ENCODE results near the gene ATP2A1.
A peak's percentile ranks its signal among the peaks of the same experiment; 100 is the strongest.
"Not testable (repeated sequence)": the region's sequence is repeated elsewhere in the genome, so short reads cannot be mapped to it uniquely, and the experiment has no call there.

Gene ATP2A1

DNA sequence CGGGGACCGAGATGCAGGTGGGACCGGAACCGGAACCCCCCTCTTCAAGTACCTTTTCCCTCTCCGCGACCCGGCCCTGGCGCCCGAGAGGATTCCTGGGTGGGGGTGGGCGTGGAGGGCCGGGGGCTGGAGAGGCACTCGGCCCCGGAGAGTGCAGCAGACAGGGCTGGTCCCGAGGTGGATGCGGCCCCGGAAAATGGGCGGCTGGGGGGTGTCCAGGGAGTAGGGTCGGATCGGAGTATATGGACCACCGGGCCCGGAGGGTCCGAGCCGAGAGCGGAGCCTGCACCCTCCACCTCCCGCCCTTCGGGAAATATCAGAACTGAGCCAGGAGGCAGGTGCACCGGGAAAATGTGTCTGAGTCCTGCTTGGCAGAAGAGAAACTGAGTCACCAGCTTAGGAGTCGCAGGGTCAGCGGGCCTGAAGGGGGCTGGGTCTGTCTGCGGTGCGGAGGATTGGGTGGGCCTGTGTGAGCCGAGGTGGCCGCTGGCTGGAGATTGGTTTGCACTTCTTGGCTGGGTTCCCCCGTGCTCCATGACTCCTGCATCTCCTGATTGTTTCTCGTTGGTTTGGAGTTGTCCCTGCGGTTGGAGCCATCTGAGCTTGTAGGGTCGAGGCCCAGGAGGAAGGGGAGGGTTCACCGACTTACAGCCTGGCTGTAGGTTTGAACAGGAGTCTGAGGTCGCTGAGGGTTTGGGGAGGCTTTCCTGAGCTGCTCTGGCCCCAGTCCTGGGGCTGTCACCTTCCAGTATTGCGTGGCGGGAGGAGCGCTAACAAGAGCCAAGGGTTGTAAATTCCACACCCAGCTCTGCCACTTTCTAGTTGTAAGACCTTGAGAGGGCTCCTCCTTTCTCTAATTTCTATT, 14.1 kb upstream of the ATP2A1 start:
- DNase-seq, result peak in 1 of 2 donors; percentile 35

- no peak for DNase-seq
Observed at GRCh38 chr16:28865001-28865688, 13.1 kb upstream of the ATP2A1 start.

DNA sequence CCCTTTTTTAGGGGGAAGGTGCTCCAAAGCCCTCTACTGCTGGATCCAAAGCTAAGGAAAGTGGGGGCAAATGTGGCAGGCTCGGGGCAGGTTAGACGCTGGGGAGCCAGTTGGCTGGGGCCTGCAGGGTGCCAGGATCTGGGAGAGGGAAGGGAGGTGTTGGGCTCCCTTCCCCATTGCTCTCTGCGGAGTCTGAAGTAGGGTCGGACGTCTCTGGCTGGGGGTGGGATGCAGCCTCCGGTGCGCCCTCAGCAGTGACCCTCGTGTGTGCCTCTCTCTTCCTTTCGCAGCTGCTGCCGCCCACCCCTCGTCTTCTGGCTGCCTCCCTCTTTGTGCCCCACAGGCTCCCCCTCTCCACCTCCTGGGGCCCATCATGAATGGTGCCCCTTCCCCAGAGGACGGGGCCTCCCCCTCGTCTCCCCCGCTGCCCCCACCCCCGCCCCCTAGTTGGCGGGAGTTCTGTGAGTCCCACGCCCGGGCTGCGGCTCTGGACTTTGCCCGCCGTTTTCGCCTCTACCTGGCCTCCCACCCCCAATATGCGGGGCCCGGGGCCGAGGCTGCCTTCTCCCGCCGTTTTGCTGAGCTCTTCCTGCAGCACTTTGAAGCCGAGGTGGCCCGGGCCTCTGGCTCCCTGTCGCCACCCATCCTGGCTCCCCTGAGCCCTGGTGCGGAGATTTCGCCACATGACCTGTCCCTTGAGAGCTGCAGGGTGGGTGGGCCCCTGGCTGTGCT, 12.4 kb upstream of the ATP2A1 start:
- DNase-seq, result no peak

- DNase-seq, result no peak
Observed at GRCh38 chr16:28866454-28866804, 11.9 kb upstream of the ATP2A1 start.

GRCh38 chr16:28867241-28867640, 11.0 kb upstream of the ATP2A1 start:
- no peak for DNase-seq

- not testable (repeated sequence) for DNase-seq
Observed at GRCh38 chr16:28867646-28868045, 10.6 kb upstream of the ATP2A1 start.

DNA sequence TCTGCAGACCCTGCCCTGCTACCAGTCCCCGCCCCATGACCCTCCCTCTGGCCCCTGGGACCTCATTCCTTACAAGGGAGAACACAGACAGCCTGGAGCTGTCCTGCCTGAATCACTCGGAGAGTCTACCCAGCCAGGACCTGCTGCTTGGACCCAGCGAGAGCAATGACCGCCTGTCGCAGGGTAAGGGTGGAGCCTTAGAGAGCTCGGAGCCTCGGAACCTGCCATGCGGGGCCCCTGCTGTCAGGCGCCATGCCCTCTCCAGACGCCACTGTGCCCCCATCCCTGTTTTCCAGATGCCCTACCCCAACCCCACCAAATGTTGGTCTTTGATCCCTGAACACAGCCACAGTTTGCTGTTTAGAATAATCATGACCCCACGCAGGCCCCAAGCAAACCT, 9.1 kb upstream of the ATP2A1 start:
- DNase-seq, result no peak

DNA sequence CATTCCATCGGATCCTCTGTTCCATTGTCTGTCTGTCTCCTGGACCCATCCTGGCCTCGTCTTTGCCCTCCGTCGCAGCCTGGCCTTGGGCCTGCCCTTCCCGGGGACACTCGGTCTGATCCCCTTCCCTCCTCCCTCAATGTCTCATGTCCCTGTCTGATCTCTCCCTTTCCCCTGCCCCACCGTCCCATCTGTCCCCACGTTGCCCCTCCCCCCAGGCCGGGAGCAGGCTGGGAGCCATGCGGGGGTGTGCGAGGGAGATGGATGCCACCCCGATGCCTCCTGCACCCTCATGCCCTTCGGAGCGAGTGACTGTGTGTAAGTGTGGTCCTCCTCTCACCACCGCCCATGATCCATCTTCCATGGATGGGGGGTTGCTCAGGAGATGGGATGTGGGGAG, 5.3 kb upstream of the ATP2A1 start:
- DNase-seq, result no peak

DNA sequence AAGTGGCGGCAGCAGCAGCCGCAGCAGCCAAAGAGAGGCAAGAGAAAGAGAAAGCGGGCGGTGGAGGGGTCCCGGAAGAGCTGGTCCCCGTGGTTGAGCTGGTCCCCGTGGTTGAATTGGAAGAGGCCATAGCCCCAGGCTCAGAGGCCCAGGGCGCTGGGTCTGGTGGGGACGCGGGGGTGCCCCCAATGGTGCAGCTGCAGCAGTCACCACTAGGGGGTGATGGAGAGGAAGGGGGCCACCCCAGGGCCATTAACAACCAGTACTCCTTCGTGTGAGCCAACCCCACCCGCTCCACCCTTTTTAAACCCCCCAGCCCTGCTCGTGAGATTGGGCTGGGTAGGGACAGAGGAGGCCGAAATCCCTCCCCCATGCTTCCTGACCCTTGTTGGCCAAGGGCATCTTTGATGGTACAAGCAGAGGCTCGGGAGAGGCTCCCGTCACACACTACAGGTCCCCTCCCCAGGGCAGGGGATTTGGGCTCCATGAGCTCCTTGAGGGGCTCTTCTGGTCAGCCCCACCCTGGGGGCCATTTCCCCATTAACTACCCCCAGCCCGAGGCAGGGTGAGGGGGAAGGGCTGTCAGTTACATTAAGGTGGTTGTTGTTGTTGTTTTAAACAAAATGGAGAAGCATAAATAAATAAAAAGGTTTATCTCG, 4.6 kb upstream of the ATP2A1 start:
- DNase-seq, result peak; percentile 24 to 36

- no peak for DNase-seq
Observed at GRCh38 chr16:28874406-28874805, 3.9 kb upstream of the ATP2A1 start.

DNA sequence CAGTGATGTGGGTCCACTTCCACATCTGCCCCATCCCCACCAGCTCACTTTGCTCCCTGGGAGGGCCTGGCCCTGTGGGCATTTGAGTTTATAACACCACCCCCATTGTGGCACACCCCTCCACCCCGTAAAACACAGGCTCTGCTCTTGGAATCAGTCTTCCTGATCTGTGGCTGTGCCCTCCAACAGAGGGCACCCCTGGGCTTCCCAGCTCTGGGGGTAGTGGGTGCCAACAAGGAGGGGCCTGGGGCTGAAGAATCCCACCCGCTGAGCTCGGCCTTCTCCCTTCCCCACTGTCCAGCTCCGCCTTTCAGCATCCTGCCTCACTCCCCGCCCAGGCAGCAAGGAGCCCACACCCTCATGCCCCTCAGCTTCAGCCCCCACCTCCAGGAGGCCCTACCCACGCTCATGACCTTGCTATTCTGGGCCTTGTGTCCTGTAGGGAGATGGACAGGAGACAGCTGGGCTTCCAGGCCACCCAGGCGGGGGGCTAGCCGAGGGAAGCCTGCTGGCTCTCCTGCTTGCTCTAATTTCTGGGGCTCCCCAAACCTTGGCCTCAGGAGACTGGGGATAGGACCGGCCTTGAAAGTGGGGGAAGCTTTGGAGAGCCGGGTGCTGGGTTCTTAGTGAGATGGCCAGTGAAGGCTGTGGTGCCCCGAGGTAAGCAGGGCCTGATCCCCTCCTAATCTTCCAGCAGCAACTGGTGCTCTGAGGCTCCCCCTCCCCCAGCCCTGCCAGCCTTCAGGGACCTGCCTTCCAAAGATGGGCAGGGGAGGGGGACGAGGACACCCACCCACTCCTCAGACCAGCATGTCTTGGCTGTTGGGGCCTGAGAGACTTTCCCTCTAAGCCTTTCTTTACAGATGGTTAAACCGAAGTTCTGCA, 2.9 kb upstream of the ATP2A1 start:
- no peak for DNase-seq

GRCh38 chr16:28876019-28876659, 2.1 kb upstream of the ATP2A1 start:
- DNase-seq, result no peak

- peak; percentile 4 to 42 for DNase-seq
Observed at GRCh38 chr16:28876973-28877654, 1.2 kb upstream of the ATP2A1 start.

GRCh38 chr16:28877655-28878000, 660 bp upstream of the ATP2A1 start:
- DNase-seq, result no peak

- DNase-seq, result no peak
Observed at GRCh38 chr16:28879261-28879840, 1.1 kb downstream of the ATP2A1 start.

DNA sequence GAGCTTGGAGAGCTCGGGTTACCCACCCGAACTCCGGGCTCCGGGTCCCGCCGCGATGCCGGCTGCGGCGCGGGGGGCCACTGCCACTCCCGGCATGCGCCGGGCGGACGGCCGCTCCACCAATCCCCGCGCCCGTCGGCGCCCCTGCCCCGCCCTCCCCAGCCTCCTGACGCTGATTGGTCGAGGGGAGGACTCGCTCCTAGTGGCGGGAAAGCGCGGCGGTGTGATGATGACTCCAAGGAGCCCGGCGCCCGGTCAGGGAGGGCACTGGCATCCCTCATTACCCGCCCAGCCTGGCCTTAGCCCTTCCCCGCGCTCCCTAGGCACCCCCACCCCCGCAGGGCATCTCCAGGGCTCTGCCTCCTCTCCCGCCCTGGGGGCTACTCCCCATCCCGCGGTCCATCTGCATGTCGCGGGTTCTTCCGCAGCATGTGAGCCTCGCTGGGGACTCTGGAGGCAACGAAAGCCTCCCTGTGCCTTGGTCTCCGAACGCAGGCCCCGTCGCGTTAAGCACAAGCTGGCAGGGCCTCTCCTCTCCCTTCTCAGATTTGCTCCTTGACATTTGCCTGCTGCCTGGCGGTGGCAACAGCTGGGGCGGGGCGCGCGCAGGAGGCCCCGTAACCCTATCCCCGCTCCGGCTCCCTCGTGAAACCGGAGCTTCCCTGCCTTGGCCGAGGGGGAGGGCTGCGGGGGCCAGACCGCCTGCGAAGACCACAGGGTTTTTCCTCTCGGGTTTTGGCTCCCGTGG, 1.7 kb downstream of the ATP2A1 start:
- peak; percentile 79 to 82 for DNase-seq

GRCh38 chr16:28880589-28880915, 2.3 kb downstream of the ATP2A1 start:
- DNase-seq, result no peak

DNA sequence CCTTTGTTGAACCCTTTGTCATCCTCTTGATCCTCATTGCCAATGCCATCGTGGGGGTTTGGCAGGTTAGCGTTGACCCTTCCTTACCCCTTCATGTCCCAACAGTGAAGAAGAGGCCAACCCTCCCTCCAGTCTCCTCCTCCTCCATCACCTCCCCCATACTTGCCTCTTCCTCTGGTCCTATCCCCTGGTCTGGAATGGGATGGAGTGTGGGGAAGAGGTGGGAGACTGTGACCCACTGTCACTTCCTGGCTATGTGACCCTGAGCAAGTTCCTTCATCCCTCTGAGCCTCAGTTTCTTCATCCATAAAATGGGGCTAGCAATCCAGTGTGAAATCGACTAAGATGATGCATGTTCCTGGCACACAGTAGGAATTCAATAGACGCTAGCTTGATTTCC, 2.7 kb downstream of the ATP2A1 start:
- DNase-seq, result no peak

GRCh38 chr16:28881565-28881964, 3.3 kb downstream of the ATP2A1 start:
- not testable (repeated sequence) for DNase-seq

All from inflammatory macrophage (primary cell).